Neural cell (in vitro differentiated cells): ENCODE data around the gene TMEM184B. TPM values are rescaled to one million over a fixed set of nuclear protein-coding genes. Genes with fewer than 3 reads are reported as not detected.

Experiments
- H2AFZ ChIP-seq: fragments of 200-600, 300-800 bp; sonication (generic), shearing (Covaris generic); 2 replicates; pipeline ENCODE4 v1.6.0; 2014; ENCODE audit warnings: low read depth, mild to moderate bottlenecking, antibody characterized with exemption, low read length, moderate library complexity
- H3F3A ChIP-seq: fragments of 200-600 bp; shearing (Covaris generic); 2 replicates; pipeline ENCODE4 v1.6.1; 2016; ENCODE audit warnings: mild to moderate bottlenecking, moderate library complexity, mixed read lengths, antibody characterized with exemption, low read length; ENCODE audit not compliant: insufficient read depth, poor library complexity, severe bottlenecking
- H3K27ac ChIP-seq: fragments of 200-600, 300-800 bp; sonication (generic), shearing (Covaris generic); 2 replicates; pipeline ENCODE4 v1.5.1; 2014; ENCODE audit warnings: mild to moderate bottlenecking, low read length, moderate library complexity
- H3K27me3 ChIP-seq: fragments of 300-800, 200-600 bp; sonication (generic), shearing (Covaris generic); 2 replicates; pipeline ENCODE4 v1.6.0; 2014; ENCODE audit warnings: mild to moderate bottlenecking, low read depth, low read length, moderate library complexity; ENCODE audit not compliant: insufficient read depth
- H3K36me3 ChIP-seq: fragments of 300-800, 200-600 bp; sonication (generic), shearing (Covaris generic); 2 replicates; pipeline ENCODE4 v1.5.1; 2014; ENCODE audit warnings: mild to moderate bottlenecking, antibody characterized with exemption, low read length, moderate library complexity; ENCODE audit not compliant: insufficient read depth
- H3K4me2 ChIP-seq: fragments of 300-800, 200-600 bp; sonication (generic), shearing (Covaris generic); 2 replicates; pipeline ENCODE4 v1.6.0; 2014; ENCODE audit warnings: mild to moderate bottlenecking, low read length
- H3K4me3 ChIP-seq: fragments of 300-800, 200-600 bp; sonication (generic), shearing (Covaris generic); 2 replicates; pipeline ENCODE4 v1.5.1; 2014; ENCODE audit warnings: mild to moderate bottlenecking, low read length, moderate library complexity
- H3K79me2 ChIP-seq: fragments of 200-600 bp; shearing (Covaris generic); replicated peaks from 2 replicates; pipeline ENCODE4 v1.6.0; 2014; ENCODE audit warnings: mild to moderate bottlenecking, low read length, moderate library complexity; ENCODE audit not compliant: insufficient read depth
- H3K9ac ChIP-seq: fragments of 300-800, 200-600 bp; sonication (generic), shearing (Covaris generic); 2 replicates; pipeline ENCODE4 v1.6.1; 2016; ENCODE audit warnings: mild to moderate bottlenecking, low read length, mixed read lengths
- H3K9me2 ChIP-seq: fragments of 200-600 bp; shearing (Covaris generic); 2 replicates; pipeline ENCODE4 v1.6.1; 2016; ENCODE audit warnings: mild to moderate bottlenecking, low read length, mixed read lengths; ENCODE audit not compliant: insufficient read depth
- H3K9me3 ChIP-seq: fragments of 200-600, 300-800 bp; sonication (generic), shearing (Covaris generic); 2 replicates; pipeline ENCODE4 v1.6.1; 2016; ENCODE audit warnings: mild to moderate bottlenecking, mixed run types, low read length, moderate library complexity, mixed read lengths
- H4K20me1 ChIP-seq: fragments of 200-600 bp; shearing (Covaris generic); 2 replicates; pipeline ENCODE4 v1.6.1; 2016; ENCODE audit warnings: mild to moderate bottlenecking, mixed run types; ENCODE audit not compliant: insufficient read depth
- EP300 ChIP-seq: fragments of 450-650 bp; conservative IDR thresholded peaks from 2 replicates; pipeline ENCODE4 v1.6.1; 2014; ENCODE audit warnings: antibody characterized with exemption, mild to moderate bottlenecking, moderate library complexity; ENCODE audit not compliant: poor library complexity, severe bottlenecking
- EZH2 ChIP-seq: fragments of 200-600, 300-800 bp; shearing (Covaris generic), sonication (generic); IDR thresholded peaks from 2 replicates; pipeline ENCODE4 v1.6.1; 2014; ENCODE audit warnings: antibody characterized with exemption, low read length, borderline replicate concordance, mild to moderate bottlenecking; ENCODE audit not compliant: insufficient read depth, poor library complexity, severe bottlenecking
- MXI1 ChIP-seq: fragments of 450-650 bp; conservative IDR thresholded peaks from 2 replicates; pipeline ENCODE4 v1.6.1; 2014; ENCODE audit warnings: antibody characterized with exemption, mild to moderate bottlenecking; ENCODE audit not compliant: poor library complexity, severe bottlenecking
- POLR2AphosphoS5 ChIP-seq: IDR thresholded peaks from 2 replicates; pipeline ENCODE4 v1.6.1; 2012
- RAD21 ChIP-seq: fragments of 450-650 bp; conservative IDR thresholded peaks from 2 replicates; pipeline ENCODE4 v1.6.1; 2014; ENCODE audit warnings: antibody characterized with exemption, mild to moderate bottlenecking, moderate library complexity
- SMC3 ChIP-seq: fragments of 450-650 bp; conservative IDR thresholded peaks from 2 replicates; pipeline ENCODE4 v1.6.1; 2014; ENCODE audit warnings: antibody characterized with exemption, mild to moderate bottlenecking, moderate library complexity; ENCODE audit not compliant: poor library complexity
- TAF1 ChIP-seq: IDR thresholded peaks from 2 replicates; pipeline ENCODE4 v1.6.1; 2012; ENCODE audit warnings: low read depth
- polyA plus RNA-seq: library from polyadenylated mRNA; depleted of rRNA; stranded (reverse); fragments of >200 nt; gene quantifications from 2 replicates; pipeline ENCODE4 v1.2.3, GENCODE V29; 2014
- TF ChIP-seq, protein P1 (sequence below): IDR thresholded peaks from 2 replicates; pipeline ENCODE4 v1.6.1; 2012; ENCODE audit warnings: borderline replicate concordance
- TF ChIP-seq, protein P2 (sequence below): fragments of 450-650 bp; IDR thresholded peaks from 2 replicates; pipeline ENCODE4 v1.5.1; 2014; ENCODE audit warnings: antibody characterized with exemption, mild to moderate bottlenecking, moderate library complexity; ENCODE audit not compliant: poor library complexity, severe bottlenecking

Gene TMEM184B
- polyA plus RNA-seq, 1 donor from 2014 or later = 19.7 TPM

DNA sequence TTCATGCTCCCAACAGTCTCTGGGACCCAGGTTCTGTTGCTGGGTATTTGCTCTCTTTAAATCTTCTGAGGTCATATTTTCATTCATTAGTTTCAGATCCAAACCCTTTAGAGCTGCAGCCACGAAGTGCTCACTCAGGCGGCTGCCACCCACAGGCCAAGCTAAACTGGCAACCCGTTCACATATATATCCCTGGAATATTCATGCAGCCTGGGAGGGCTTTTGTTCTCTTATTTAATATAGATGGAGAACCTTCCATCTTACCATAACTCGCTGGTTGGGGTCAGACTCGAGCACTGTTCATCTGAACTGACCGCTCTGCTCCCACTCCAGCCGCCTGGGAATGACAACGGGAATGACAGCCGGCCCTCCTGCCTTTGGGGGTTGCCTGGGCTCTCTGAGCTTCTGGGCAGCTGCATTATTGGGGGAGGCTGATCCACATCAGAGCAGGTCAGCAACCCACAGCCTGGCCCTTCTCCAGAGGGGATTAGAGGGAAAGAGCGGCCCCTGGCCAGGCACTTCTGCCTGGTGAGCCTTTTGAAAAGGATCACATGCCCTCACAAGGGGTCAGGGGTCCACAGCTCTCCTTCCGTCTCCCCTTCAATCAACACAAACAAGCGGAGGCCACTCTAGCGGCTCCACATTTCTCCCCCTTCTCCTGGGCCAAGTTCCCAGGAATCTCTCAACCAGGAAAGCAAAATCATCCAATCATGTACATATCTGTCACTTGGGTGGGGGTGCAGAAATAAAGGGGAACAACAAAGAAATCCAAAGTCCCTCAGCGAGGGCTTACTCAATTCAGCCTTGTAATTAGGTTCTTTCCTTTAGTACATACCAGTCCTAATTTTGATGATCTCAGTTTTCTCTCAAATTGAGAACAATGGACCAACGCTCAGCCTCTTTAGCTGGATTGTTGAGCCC, 11.8 kb downstream of the TMEM184B start:
- Histone ChIP-seq H3K9me3 (no peaks in the 10 kb centered on the region), H3K9ac (no peak overlapping the region), H2AFZ (no peak overlapping the region), H3K27ac (no peak overlapping the region), H3K9me2 (no peaks in the 10 kb centered on the region), H4K20me1 (peaks cover 6% of the 10 kb centered on the region), H3K79me2 (peaks cover 17% of the 10 kb centered on the region), H3K4me2 (no peak overlapping the region), H3K4me3 (no peak overlapping the region), H3K27me3 (no peaks in the 10 kb centered on the region), H3K36me3 (no peaks in the 10 kb centered on the region), H3F3A (no peaks in the 10 kb centered on the region)
- TF ChIP-seq, protein P1, sequence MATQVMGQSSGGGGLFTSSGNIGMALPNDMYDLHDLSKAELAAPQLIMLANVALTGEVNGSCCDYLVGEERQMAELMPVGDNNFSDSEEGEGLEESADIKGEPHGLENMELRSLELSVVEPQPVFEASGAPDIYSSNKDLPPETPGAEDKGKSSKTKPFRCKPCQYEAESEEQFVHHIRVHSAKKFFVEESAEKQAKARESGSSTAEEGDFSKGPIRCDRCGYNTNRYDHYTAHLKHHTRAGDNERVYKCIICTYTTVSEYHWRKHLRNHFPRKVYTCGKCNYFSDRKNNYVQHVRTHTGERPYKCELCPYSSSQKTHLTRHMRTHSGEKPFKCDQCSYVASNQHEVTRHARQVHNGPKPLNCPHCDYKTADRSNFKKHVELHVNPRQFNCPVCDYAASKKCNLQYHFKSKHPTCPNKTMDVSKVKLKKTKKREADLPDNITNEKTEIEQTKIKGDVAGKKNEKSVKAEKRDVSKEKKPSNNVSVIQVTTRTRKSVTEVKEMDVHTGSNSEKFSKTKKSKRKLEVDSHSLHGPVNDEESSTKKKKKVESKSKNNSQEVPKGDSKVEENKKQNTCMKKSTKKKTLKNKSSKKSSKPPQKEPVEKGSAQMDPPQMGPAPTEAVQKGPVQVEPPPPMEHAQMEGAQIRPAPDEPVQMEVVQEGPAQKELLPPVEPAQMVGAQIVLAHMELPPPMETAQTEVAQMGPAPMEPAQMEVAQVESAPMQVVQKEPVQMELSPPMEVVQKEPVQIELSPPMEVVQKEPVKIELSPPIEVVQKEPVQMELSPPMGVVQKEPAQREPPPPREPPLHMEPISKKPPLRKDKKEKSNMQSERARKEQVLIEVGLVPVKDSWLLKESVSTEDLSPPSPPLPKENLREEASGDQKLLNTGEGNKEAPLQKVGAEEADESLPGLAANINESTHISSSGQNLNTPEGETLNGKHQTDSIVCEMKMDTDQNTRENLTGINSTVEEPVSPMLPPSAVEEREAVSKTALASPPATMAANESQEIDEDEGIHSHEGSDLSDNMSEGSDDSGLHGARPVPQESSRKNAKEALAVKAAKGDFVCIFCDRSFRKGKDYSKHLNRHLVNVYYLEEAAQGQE = no peak
- no peak for TF ChIP-seq EP300
- no peak for TF ChIP-seq POLR2AphosphoS5
- TF ChIP-seq EZH2 = no peak
- TF ChIP-seq MXI1 = no peak
- no peak for TF ChIP-seq SMC3
- TF ChIP-seq, protein P2, sequence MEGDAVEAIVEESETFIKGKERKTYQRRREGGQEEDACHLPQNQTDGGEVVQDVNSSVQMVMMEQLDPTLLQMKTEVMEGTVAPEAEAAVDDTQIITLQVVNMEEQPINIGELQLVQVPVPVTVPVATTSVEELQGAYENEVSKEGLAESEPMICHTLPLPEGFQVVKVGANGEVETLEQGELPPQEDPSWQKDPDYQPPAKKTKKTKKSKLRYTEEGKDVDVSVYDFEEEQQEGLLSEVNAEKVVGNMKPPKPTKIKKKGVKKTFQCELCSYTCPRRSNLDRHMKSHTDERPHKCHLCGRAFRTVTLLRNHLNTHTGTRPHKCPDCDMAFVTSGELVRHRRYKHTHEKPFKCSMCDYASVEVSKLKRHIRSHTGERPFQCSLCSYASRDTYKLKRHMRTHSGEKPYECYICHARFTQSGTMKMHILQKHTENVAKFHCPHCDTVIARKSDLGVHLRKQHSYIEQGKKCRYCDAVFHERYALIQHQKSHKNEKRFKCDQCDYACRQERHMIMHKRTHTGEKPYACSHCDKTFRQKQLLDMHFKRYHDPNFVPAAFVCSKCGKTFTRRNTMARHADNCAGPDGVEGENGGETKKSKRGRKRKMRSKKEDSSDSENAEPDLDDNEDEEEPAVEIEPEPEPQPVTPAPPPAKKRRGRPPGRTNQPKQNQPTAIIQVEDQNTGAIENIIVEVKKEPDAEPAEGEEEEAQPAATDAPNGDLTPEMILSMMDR = no peak
- TF ChIP-seq RAD21 = no peak
- no peak for TF ChIP-seq TAF1

DNA sequence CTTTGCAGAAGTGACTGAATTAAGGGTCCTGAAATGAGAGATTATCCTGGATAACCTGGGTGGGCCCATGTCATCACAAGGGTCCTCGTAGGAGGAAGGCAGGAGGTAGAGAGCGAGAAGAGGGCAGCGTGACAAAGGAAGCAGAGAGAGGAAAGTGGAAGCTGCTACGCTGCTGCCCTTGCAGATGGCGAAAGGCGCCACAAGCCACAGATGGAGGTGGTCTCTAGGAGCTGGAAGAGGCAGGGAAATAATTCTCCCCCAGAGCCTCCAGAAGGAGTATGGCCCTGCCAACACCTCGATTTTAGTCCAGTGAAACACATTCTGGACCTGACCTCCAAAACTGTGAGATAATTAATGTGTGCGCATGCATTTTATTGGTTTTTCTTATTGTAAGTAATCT, 13.4 kb downstream of the TMEM184B start:
- peaks cover 6% of the 10 kb centered on the region for H4K20me1 ChIP-seq
- H3K9ac ChIP-seq = no peak overlapping the region
- no peak overlapping the region for H3K4me3 ChIP-seq

More for the DNA sequence above, 13.4 kb downstream of the TMEM184B start:
- no peak overlapping the region for H2AFZ ChIP-seq
- no peaks in the 10 kb centered on the region for H3K36me3 ChIP-seq
- no peaks in the 10 kb centered on the region for H3K9me2 ChIP-seq
- no peaks in the 10 kb centered on the region for H3K9me3 ChIP-seq
- H3F3A ChIP-seq = no peaks in the 10 kb centered on the region
- H3K4me2 ChIP-seq = no peak overlapping the region
- H3K79me2 ChIP-seq = peaks cover 6% of the 10 kb centered on the region
- no peak for TF ChIP-seq RAD21
- TF ChIP-seq, protein P1 = no peak
- TF ChIP-seq POLR2AphosphoS5 = no peak
- no peak for TF ChIP-seq EZH2
- no peak for TF ChIP-seq TAF1
- TF ChIP-seq, protein P2 = no peak
- TF ChIP-seq MXI1 = no peak
- TF ChIP-seq EP300 = no peak
- TF ChIP-seq SMC3 = no peak
- no peak overlapping the region for H3K27ac ChIP-seq
- H3K27me3 ChIP-seq = no peaks in the 10 kb centered on the region
